GM12878 (cell line): ENCODE data around the gene ZNF839. TPM values are rescaled to one million over a fixed set of nuclear protein-coding genes. Genes with fewer than 3 reads are reported as not detected.

Source experiments
- BRCA1 ChIP-seq: IDR thresholded peaks from 2 replicates; pipeline ENCODE4 v1.6.1; 2011; ENCODE audit warnings: low read depth, low read length, improper control_type of control experiment
- HCFC1 ChIP-seq: fragments of 150-350 bp; IDR thresholded peaks from 2 replicates; pipeline ENCODE4 v1.6.1; 2014; ENCODE audit warnings: low read length
- HDAC2 ChIP-seq: fragments of 200-600 bp; sonication (generic); IDR thresholded peaks from 2 replicates; pipeline ENCODE4 v1.6.1; 2017
- JUNB ChIP-seq: IDR thresholded peaks from 2 replicates; pipeline ENCODE4 v1.6.1; 2016; ENCODE audit warnings: antibody characterized with exemption, mild to moderate bottlenecking
- NFIC ChIP-seq: IDR thresholded peaks from 2 replicates; pipeline ENCODE4 v1.6.1; 2012; ENCODE audit warnings: low read depth, mild to moderate bottlenecking, inconsistent platforms, low read length, moderate library complexity
- STAT3 ChIP-seq: IDR thresholded peaks from 2 replicates; pipeline ENCODE4 v1.6.1; 2011; ENCODE audit warnings: low read depth, low read length, improper control_type of control experiment
- TARDBP ChIP-seq: IDR thresholded peaks from 2 replicates; pipeline ENCODE4 v1.6.1; 2016; ENCODE audit warnings: borderline replicate concordance
- ZNF217 ChIP-seq: fragments of 450-650 bp; IDR thresholded peaks from 2 replicates; pipeline ENCODE4 v1.6.1; 2017; ENCODE audit warnings: antibody characterized with exemption, mild to moderate bottlenecking
- polyA plus RNA-seq, 11 experiments: library from polyadenylated mRNA; depleted of rRNA in 4 of 11; unstranded in 6 of 11; stranded (reverse) in 5 of 11; fragments of >200 nt; fragmentation: Nextera tagmentation in 4 of 11; fragmentation: Illumina TruSeq in 1 of 11; extraction: Ambion mirVana in 4 of 11; extraction: Trizol in 1 of 11; gene quantifications; 1 replicate in 1 of 11; 2 replicates in 10 of 11; pipeline versions ENCODE4 v1.2.1 to v1.2.3, GENCODE V29; 2011 to 2016; ENCODE audit warnings: inconsistent platforms in 2 of 11, missing spikeins in 2 of 11, low read depth in 1 of 11
- total RNA-seq, 4 experiments: library from RNA; depleted of rRNA in 3 of 4; stranded (reverse); fragments of >200 nt in 3 of 4; fragmentation: Illumina TruSeq in 1 of 4; extraction: Trizol in 1 of 4; gene quantifications; 2 replicates each; pipeline versions ENCODE4 v1.2.1 to v1.2.3, GENCODE V29; 2013 to 2021
- TF ChIP-seq, protein P1 (sequence below): IDR thresholded peaks from 2 replicates; pipeline ENCODE4 v1.6.1; 2012; ENCODE audit warnings: mild to moderate bottlenecking, low read depth, low read length
- TF ChIP-seq, protein P2 (sequence below): fragments of 450-650 bp; IDR thresholded peaks from 2 replicates; pipeline ENCODE4 v1.6.1; 2016; ENCODE audit warnings: mild to moderate bottlenecking, moderate library complexity, borderline replicate concordance
- TF ChIP-seq, protein P3 (sequence below): fragments of 450-650 bp; IDR thresholded peaks from 2 replicates; pipeline ENCODE4 v1.6.1; 2014; ENCODE audit warnings: mild to moderate bottlenecking
- TF ChIP-seq, protein P4 (sequence below): IDR thresholded peaks from 2 replicates; pipeline ENCODE4 v1.6.1; 2012; ENCODE audit warnings: low read length, inconsistent platforms

The ZNF839 gene
- total and polyA plus RNA-seq, 10 of the 15 experiments (the other 5 are each of a cell fraction or from before 2014, with no cell fraction given): 1.4 to 14.4 (median 8.6) TPM

DNA sequence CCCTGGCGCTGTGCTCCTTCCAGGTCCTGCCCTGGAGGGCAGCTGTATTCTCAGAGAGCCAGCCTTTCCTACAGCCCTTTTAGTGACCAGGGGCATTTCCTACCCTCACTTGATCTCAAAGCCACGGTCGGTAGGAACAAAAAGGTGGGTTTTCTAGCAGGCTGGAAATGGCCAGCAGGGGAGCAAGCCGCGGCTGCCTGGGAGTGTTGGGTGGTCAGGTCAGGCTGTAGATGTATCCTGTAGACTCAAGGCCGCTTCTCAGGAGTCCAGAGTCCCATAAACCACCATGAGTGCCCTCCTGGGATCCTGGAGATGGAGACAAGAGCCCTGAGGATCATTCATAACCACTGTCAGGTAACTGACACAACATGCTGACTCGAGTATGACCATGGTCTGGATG lies 24.5 kb downstream of the ZNF839 start (continued):
- TF ChIP-seq, protein P1, sequence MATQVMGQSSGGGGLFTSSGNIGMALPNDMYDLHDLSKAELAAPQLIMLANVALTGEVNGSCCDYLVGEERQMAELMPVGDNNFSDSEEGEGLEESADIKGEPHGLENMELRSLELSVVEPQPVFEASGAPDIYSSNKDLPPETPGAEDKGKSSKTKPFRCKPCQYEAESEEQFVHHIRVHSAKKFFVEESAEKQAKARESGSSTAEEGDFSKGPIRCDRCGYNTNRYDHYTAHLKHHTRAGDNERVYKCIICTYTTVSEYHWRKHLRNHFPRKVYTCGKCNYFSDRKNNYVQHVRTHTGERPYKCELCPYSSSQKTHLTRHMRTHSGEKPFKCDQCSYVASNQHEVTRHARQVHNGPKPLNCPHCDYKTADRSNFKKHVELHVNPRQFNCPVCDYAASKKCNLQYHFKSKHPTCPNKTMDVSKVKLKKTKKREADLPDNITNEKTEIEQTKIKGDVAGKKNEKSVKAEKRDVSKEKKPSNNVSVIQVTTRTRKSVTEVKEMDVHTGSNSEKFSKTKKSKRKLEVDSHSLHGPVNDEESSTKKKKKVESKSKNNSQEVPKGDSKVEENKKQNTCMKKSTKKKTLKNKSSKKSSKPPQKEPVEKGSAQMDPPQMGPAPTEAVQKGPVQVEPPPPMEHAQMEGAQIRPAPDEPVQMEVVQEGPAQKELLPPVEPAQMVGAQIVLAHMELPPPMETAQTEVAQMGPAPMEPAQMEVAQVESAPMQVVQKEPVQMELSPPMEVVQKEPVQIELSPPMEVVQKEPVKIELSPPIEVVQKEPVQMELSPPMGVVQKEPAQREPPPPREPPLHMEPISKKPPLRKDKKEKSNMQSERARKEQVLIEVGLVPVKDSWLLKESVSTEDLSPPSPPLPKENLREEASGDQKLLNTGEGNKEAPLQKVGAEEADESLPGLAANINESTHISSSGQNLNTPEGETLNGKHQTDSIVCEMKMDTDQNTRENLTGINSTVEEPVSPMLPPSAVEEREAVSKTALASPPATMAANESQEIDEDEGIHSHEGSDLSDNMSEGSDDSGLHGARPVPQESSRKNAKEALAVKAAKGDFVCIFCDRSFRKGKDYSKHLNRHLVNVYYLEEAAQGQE: no peak
- TF ChIP-seq, protein P2, sequence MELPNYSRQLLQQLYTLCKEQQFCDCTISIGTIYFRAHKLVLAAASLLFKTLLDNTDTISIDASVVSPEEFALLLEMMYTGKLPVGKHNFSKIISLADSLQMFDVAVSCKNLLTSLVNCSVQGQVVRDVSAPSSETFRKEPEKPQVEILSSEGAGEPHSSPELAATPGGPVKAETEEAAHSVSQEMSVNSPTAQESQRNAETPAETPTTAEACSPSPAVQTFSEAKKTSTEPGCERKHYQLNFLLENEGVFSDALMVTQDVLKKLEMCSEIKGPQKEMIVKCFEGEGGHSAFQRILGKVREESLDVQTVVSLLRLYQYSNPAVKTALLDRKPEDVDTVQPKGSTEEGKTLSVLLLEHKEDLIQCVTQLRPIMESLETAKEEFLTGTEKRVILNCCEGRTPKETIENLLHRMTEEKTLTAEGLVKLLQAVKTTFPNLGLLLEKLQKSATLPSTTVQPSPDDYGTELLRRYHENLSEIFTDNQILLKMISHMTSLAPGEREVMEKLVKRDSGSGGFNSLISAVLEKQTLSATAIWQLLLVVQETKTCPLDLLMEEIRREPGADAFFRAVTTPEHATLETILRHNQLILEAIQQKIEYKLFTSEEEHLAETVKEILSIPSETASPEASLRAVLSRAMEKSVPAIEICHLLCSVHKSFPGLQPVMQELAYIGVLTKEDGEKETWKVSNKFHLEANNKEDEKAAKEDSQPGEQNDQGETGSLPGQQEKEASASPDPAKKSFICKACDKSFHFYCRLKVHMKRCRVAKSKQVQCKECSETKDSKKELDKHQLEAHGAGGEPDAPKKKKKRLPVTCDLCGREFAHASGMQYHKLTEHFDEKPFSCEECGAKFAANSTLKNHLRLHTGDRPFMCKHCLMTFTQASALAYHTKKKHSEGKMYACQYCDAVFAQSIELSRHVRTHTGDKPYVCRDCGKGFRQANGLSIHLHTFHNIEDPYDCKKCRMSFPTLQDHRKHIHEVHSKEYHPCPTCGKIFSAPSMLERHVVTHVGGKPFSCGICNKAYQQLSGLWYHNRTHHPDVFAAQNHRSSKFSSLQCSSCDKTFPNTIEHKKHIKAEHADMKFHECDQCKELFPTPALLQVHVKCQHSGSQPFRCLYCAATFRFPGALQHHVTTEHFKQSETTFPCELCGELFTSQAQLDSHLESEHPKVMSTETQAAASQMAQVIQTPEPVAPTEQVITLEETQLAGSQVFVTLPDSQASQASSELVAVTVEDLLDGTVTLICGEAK: no peak
- TF ChIP-seq, protein P3, sequence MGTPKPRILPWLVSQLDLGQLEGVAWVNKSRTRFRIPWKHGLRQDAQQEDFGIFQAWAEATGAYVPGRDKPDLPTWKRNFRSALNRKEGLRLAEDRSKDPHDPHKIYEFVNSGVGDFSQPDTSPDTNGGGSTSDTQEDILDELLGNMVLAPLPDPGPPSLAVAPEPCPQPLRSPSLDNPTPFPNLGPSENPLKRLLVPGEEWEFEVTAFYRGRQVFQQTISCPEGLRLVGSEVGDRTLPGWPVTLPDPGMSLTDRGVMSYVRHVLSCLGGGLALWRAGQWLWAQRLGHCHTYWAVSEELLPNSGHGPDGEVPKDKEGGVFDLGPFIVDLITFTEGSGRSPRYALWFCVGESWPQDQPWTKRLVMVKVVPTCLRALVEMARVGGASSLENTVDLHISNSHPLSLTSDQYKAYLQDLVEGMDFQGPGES: no peak
- TF ChIP-seq HCFC1: no peak
- TF ChIP-seq JUNB: no peak
- TF ChIP-seq, protein P4, sequence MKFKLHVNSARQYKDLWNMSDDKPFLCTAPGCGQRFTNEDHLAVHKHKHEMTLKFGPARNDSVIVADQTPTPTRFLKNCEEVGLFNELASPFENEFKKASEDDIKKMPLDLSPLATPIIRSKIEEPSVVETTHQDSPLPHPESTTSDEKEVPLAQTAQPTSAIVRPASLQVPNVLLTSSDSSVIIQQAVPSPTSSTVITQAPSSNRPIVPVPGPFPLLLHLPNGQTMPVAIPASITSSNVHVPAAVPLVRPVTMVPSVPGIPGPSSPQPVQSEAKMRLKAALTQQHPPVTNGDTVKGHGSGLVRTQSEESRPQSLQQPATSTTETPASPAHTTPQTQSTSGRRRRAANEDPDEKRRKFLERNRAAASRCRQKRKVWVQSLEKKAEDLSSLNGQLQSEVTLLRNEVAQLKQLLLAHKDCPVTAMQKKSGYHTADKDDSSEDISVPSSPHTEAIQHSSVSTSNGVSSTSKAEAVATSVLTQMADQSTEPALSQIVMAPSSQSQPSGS: no peak
- TF ChIP-seq BRCA1: no peak
- no peak for TF ChIP-seq ZNF217
- TF ChIP-seq HDAC2: no peak
- TF ChIP-seq TARDBP: no peak
- no peak for TF ChIP-seq STAT3
- no peak for TF ChIP-seq NFIC
